Neural cell (in vitro differentiated cells): ENCODE measurements around the gene HRH2.

ENCODE experiments used
- CTCF ChIP-seq: fragments of 450-650 bp; IDR thresholded peaks from 2 replicates; pipeline ENCODE4 v1.5.1; 2014; ENCODE audit warnings: antibody characterized with exemption, mild to moderate bottlenecking, moderate library complexity; ENCODE audit not compliant: poor library complexity, severe bottlenecking
- EP300 ChIP-seq: fragments of 450-650 bp; conservative IDR thresholded peaks from 2 replicates; pipeline ENCODE4 v1.6.1; 2014; ENCODE audit warnings: antibody characterized with exemption, mild to moderate bottlenecking, moderate library complexity; ENCODE audit not compliant: poor library complexity, severe bottlenecking
- EZH2 ChIP-seq: fragments of 200-600, 300-800 bp; shearing (Covaris generic), sonication (generic); IDR thresholded peaks from 2 replicates; pipeline ENCODE4 v1.6.1; 2014; ENCODE audit warnings: antibody characterized with exemption, low read length, borderline replicate concordance, mild to moderate bottlenecking; ENCODE audit not compliant: insufficient read depth, poor library complexity, severe bottlenecking
- MXI1 ChIP-seq: fragments of 450-650 bp; conservative IDR thresholded peaks from 2 replicates; pipeline ENCODE4 v1.6.1; 2014; ENCODE audit warnings: antibody characterized with exemption, mild to moderate bottlenecking; ENCODE audit not compliant: poor library complexity, severe bottlenecking
- POLR2AphosphoS5 ChIP-seq: IDR thresholded peaks from 2 replicates; pipeline ENCODE4 v1.6.1; 2012
- RAD21 ChIP-seq: fragments of 450-650 bp; conservative IDR thresholded peaks from 2 replicates; pipeline ENCODE4 v1.6.1; 2014; ENCODE audit warnings: antibody characterized with exemption, mild to moderate bottlenecking, moderate library complexity
- REST ChIP-seq: IDR thresholded peaks from 2 replicates; pipeline ENCODE4 v1.6.1; 2012; ENCODE audit warnings: borderline replicate concordance
- TAF1 ChIP-seq: IDR thresholded peaks from 2 replicates; pipeline ENCODE4 v1.6.1; 2012; ENCODE audit warnings: low read depth

- TF ChIP-seq EZH2 (no peak), REST (no peak), CTCF (no peak), POLR2AphosphoS5 (no peak), TAF1 (no peak), RAD21 (no peak), EP300 (no peak), MXI1 (no peak)
These were observed 7.9 kb upstream of the HRH2 start for GRCh38 chr5:175649967-175650366.
